ENCODE data around the gene MAD1L1.

DNA sequence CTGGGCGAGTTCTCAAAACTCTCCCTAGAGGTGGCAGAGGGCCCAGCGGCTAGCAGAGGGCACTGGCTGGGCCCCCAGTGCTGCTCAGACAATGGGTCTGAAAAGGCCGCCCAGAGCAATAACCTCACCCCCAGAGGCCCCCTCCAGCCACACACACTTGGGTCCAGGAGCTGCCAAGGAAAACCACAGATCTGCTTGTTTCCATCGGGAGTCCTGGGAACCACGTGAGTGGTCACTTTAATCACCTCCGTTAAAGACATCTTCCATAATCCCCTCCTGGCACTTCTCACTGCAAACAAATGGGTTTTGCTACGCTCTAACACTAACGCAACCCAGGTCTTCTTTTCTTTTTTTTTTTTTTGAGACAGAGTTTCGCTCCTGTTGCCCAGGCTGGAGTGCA lies 39.3 kb upstream of the MAD1L1 start:
- no peak for TF ChIP-seq EZH2 (IDR thresholded peaks at IDR 0.05; ENCODE audit: low read depth)
- TF ChIP-seq, protein P1, sequence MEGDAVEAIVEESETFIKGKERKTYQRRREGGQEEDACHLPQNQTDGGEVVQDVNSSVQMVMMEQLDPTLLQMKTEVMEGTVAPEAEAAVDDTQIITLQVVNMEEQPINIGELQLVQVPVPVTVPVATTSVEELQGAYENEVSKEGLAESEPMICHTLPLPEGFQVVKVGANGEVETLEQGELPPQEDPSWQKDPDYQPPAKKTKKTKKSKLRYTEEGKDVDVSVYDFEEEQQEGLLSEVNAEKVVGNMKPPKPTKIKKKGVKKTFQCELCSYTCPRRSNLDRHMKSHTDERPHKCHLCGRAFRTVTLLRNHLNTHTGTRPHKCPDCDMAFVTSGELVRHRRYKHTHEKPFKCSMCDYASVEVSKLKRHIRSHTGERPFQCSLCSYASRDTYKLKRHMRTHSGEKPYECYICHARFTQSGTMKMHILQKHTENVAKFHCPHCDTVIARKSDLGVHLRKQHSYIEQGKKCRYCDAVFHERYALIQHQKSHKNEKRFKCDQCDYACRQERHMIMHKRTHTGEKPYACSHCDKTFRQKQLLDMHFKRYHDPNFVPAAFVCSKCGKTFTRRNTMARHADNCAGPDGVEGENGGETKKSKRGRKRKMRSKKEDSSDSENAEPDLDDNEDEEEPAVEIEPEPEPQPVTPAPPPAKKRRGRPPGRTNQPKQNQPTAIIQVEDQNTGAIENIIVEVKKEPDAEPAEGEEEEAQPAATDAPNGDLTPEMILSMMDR (conservative IDR thresholded peaks at IDR 0.05), result no peak

Measured in PC-9 (cell line).